Caki2 (cell line): ENCODE measurements around the gene KLHL11. TPM values are rescaled to one million over a fixed set of nuclear protein-coding genes. Genes with fewer than 3 reads are reported as not detected.
"Not testable (repeated sequence)": the region's sequence is repeated elsewhere in the genome, so short reads cannot be mapped to it uniquely, and the experiment has no call there.

Experiments
- DNase-seq: peaks from one replicate; pipeline ENCODE4 v3.0.0-alpha.2; 2015; ENCODE audit warnings: low read depth
- in situ Hi-C: cut with HindIII; loops from 2 replicates; pipeline ENCODE4 v1.10.0; 2016; ENCODE audit warnings: low sequenced_read_pairs, low pct_unique_long_range_greater_than_20kb, mixed read lengths
- total RNA-seq: library from RNA; depleted of rRNA; stranded (reverse); fragments of >200 nt; shearing (Covaris generic); gene quantifications from 2 replicates; pipeline ENCODE4 v1.2.3, GENCODE V29; 2014; ENCODE audit warnings: low replicate concordance

KLHL11 gene
- total RNA-seq, 1 experiment from 2014 or later = 10.3 TPM

DNA sequence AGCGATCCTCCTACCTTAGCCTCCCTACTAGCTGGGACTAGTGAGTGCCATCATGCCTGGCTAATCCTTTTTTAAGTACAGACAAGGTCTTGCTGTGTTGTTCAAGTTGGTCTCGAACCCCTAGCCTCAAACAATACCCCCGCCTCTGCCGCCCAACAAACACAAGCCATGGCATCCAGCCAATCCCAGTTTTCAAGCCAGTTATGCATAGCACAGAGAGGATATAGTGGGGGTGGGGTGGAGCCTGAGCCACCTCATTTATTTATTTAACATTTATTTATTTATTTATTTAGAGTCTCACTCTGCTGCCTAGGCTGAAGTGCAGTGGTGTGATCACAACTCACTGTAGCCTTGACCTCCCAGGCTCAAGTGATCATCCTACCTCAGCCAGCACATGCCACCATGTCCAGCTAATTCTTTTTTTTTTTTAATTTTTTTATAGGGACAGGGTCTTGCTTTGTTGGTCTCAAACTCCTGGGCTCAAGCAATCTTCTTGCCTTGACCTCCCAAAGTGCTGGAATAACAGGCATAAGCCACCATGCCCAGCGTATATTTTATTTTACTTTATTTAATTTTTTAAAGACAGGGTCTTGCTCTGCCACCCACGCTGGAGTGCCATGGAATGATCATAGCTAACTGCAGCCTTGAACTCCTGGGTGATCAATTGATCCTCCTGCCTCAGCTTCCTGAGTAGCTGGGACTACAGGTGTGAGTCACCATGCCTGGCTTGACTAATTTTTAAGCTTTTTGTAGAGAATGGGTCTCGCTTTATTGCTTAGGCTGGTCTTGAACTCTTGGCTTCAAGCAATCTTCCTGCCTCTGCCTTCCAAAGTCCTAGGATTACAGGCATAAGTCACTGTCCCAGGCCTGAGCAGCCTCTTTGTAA is 26.2 kb upstream of the KLHL11 start:
- in situ Hi-C loops = no loop called here
- peak; percentile 63 for DNase-seq

- in situ Hi-C loops = no loop called here
- no peak for DNase-seq
Measured at GRCh38 chr17:41888332-41888965, 23.2 kb upstream of the KLHL11 start.

- DNase-seq = peak; percentile 41
- in situ Hi-C loops = no loop called here
Measured at GRCh38 chr17:41885733-41886132, 20.5 kb upstream of the KLHL11 start.

DNA sequence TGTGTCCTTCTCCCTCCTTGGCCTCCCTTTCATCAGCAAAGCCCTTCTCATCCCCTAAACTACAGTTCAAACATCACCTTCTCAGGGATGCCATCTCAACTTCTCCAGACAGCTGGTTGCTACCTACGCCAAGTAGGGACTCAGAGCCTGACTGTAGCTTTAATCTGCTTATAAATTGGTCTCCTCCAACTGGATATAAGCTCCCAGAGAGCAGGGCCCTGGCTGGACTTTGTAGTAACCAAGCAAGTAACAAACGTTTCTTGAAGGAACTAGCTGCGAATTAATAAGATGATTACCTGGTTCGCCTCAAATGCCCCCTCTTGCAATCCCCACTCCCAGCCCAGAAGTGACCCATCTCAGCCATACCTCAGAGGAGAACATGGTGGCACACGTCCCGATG is 17.5 kb upstream of the KLHL11 start:
- in situ Hi-C loops = no loop called here
- DNase-seq = no peak

GRCh38 chr17:41880130-41880529 is 14.9 kb upstream of the KLHL11 start:
- in situ Hi-C loops = no loop called here

DNA sequence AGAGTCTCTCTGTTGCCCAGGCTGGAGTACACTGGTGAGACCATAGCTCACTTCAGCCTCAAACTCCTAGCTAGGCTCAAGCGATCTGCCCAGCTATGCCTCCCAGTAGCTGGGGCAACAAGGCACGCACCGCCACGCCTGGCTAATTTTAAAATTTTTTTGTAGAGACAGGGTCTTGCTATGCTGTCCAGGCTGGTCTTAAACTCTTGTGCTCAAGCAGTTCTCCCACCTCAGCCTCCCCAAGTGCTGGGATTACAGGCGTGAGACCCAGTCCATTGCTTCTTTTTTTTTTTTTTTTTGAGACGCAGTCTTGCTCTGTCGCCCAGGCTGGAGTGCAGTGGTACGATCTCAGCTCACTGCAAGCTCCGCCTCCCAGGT is 9.1 kb upstream of the KLHL11 start:
- in situ Hi-C loops, DNase-seq: not testable (repeated sequence)

More at GRCh38 chr17:41880130-41880529, 14.9 kb upstream of the KLHL11 start:
- no peak for DNase-seq

DNA sequence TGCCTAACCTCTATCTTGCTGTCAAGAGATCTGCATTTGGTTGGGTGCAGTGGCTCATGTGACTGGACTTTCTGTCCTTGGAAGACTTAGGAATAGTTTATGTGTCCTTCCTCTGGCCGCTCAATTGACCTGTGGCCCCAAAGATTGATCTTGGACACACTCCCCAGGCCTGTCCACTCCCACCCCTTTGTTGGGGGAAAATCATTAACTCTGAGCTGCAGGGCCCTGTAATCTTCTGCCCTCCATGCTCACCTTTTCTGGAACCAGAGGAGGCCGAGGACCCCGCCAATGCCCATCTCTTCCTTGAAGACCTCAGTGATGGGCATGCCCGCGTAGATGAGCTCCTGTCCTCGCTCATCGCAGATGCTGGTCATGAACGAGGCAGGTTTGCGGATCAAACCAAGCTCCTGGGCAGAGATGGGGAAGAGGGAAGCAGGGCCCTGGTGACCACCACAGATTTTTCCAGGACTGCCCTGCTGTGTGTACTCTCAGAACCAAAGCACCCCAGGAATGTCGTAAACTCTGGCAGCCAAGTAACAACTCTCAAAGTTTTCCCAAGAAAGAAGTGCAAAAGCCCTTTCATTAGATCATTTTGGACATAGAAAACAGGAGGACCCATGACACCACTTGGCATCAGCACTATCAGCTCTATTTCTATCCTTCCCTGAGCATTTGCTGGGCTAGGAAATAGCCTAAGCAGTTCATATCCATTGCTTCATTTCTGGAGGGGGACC is 8.5 kb upstream of the KLHL11 start:
- in situ Hi-C loops = no loop called here

GRCh38 chr17:41871789-41872188 is 6.6 kb upstream of the KLHL11 start:
- in situ Hi-C loops = no loop called here
- no peak for DNase-seq

More for the DNA sequence above, 8.5 kb upstream of the KLHL11 start:
- DNase-seq = no peak

- in situ Hi-C loops = no loop called here
- no peak for DNase-seq
Measured at GRCh38 chr17:41870627-41871026, 5.4 kb upstream of the KLHL11 start.

GRCh38 chr17:41870097-41870496 is 4.9 kb upstream of the KLHL11 start:
- no peak for DNase-seq
- in situ Hi-C loops = no loop called here

DNA sequence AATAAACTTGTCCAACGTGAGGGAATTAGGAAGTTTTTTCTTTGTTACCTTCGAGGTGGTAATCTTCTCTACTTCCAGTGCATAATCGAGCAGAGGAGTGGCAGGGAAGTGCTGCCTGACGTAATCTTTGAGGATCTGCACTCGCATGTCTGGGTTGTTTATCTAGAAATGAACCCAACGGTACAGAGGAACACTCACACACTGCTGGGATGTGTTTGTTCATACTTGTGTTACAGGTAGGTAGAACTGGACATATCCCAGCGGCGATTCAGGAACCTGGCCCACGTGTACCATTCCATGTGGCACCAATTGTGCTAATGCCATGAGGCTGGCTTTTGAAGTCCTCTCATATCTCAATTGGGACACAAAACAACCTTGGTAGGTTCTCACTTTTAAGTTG is 4.2 kb upstream of the KLHL11 start:
- no peak for DNase-seq
- in situ Hi-C loops = no loop called here

DNA sequence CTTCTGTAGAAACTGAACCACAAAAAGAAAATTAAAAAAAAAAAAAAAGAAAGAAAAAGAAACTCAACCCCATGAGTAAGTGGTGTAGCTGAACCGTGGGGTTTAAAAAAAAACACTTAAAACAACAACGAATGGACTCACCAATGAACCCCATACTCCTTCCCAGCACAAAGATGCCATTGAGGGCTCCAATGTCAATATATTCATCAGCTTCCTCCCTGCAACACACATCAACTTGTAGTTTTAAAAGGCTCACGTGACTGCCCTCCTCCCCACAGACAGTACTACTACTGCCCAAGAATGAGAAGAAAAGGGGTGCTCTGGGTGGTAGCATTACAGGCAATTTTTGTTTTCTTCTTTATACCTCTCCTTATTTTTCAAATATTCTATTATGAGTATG is 3.3 kb upstream of the KLHL11 start:
- in situ Hi-C loops = no loop called here
- DNase-seq = no peak

DNA sequence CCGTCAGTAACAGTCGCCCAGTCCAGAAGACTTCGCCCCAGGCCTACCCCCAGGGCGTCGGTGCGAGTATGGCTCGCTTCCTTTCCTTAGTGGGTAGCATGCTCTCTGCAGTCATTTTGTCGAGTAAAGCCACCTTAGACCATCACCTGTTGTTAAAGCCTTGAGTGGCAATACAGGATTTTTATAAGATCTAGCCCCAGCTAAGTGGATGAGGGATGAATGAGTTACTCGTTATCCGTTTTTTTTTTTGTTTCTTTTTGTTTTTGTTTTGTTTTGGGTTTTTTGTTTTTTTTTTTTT is 322 bp upstream of the KLHL11 start:
- DNase-seq = no peak
- in situ Hi-C loops = no loop called here

GRCh38 chr17:41864498-41864835 is 756 bp downstream of the KLHL11 start:
- in situ Hi-C loops = no loop called here
- no peak for DNase-seq

DNA sequence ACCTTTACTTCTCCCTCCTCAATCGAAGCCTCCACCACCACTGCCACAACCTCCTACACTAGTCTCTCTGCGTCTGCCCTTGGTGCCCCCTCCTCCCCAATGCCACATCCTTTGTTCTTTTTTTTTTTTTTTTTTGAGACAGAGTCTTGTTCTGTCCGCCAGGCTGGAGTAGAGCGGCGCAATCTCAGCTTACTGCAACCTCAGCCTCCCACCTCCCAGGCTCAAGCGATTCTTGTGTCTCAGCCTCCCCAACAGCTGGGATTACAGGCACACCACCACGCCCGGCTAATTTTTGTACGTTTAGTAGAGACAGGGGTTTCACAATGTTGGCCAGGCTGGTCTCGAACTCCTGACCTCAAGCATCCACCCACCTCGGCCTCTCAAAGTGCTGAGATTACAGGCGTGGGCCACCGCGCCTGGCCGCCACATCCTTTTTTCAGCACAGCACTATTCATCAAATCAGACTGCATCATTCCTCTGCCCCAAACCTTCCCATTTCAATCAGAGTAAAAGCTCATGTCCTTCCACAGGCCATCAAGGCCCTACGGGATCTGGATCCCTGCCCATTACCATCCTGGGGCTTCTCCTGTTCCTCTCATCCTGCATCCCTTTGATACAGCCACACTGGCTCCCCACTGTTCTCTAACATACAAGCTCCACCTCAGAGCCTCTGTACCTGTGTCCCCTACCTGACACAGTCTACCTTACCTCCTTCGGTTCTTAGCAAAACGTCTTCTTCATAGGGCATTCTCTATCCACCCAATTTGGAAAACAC is 2.0 kb downstream of the KLHL11 start:
- DNase-seq = no peak
- in situ Hi-C loops = no loop called here

- in situ Hi-C loops = no loop called here
- DNase-seq = no peak
Measured at GRCh38 chr17:41860254-41860931, 4.8 kb downstream of the KLHL11 start.

DNA sequence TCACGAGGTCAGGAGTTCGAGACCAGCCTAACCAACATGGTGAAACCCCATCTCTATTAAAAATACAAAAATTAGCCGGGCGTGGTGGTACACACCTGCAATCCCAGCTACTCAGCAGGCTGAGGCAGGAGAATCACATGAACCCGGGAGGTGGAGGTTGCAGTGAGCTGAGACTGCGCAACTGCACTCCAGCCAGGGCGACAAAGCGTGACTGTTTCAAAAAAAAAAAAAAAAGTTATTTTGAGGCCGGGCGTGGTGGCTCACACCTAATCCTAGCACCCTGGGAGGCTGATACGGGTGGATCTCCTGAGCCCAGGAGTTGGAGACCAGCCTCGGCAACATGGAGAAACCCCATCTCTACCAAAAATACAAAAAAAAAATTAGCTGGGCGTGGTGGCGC is 13.8 kb downstream of the KLHL11 start:
- peak; percentile 53 for DNase-seq
- in situ Hi-C loops = not testable (repeated sequence)
